Thymus (tissue), 2 donors: ENCODE results near the gene ORC6. TPM values are rescaled to one million over a fixed set of nuclear protein-coding genes. Genes with fewer than 3 reads are reported as not detected.

ENCODE experiments used
- polyA plus RNA-seq: library from polyadenylated mRNA; stranded (reverse); fragments of 200-250 nt; gene quantifications from one replicate; pipeline ENCODE4 v1.2.3, GENCODE V29; 2013
- total RNA-seq: library from RNA; stranded (reverse); fragments of 120-200 nt; gene quantifications from one replicate; pipeline ENCODE4 v1.2.4, GENCODE V29; 2013
- donor health status: healthy.

Gene ORC6
- total and polyA plus RNA-seq, 2 donors: 4.5 to 12.6 TPM

Other genes with a start within 250 kb of the ORC6 start
- gene SHCBP1, start 68.3 kb upstream of the ORC6 start, total RNA-seq: 11.1 TPM
- gene SHCBP1, start 68.3 kb upstream of the ORC6 start, polyA plus RNA-seq: 5.2 TPM
- gene VPS35, start 481 bp upstream of the ORC6 start, total RNA-seq: 80.2 TPM
- gene VPS35, start 481 bp upstream of the ORC6 start, polyA plus RNA-seq: 32.9 TPM
- gene MYLK3, start 58.7 kb downstream of the ORC6 start, total RNA-seq: 0.09 TPM
- 0.21 TPM for gene MYLK3, start 58.7 kb downstream of the ORC6 start, polyA plus RNA-seq
- 11.3 TPM for gene C16orf87, start 141.5 kb downstream of the ORC6 start, total RNA-seq
- gene C16orf87, start 141.5 kb downstream of the ORC6 start, polyA plus RNA-seq: 9.2 TPM
- gene GPT2, start 194.7 kb downstream of the ORC6 start, total RNA-seq: 4.3 TPM
- 20.4 TPM for gene GPT2, start 194.7 kb downstream of the ORC6 start, polyA plus RNA-seq